ENCODE measurements around the gene HTR3B.

DNA sequence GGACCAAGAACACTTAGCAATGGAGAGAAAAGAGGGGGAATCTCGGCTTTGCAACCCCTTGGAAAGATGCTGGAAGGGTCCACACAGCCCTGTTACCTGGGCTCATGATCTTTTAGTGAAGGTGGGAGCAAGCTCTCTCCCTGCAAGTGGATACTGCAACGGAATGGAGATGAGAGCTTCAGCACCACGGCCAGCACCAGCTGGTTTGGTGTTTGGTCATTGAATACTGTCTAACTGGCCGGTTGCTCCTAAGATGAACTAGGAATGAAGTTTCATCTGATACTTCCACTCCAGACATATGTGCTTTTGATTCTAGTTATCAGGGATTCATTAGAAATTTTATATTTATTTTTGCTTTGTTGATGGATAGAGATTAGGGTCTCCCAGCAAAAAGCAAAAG, 86.6 kb downstream of the HTR3B start:
- TF ChIP-seq POLR2A (IDR thresholded peaks at IDR 0.05): no peak
- no peak for TF ChIP-seq CTCF (IDR thresholded peaks at IDR 0.05)

Data from Peyer's patch (tissue), 4 donors.